H1 (cell line): ENCODE data around the gene OASL.

ENCODE experiments used
- KDM1A ChIP-seq: fragments of 200-600, 300-600 bp; sonication (generic); IDR thresholded peaks from 2 replicates; pipeline ENCODE4 v1.7.1; 2016; ENCODE audit warnings: mild to moderate bottlenecking, low read length, borderline replicate concordance
- PHF8 ChIP-seq: fragments of 200-600 bp; sonication (generic); conservative IDR thresholded peaks from 2 replicates; pipeline ENCODE4 v1.7.1; 2012; ENCODE audit warnings: low read depth, mild to moderate bottlenecking, inconsistent platforms, low read length, moderate library complexity
- POLR2A ChIP-seq, 2 experiments: IDR thresholded peaks; 1 replicate in 1 of 2; 2 replicates in 1 of 2; pipeline ENCODE4 v1.6.1; 2011; ENCODE audit warnings: low read depth in 2 of 2, low read length in 2 of 2, mild to moderate bottlenecking in 2 of 2; ENCODE audit errors: control extremely low read depth in 1 of 2
- RAD21 ChIP-seq, 2 experiments: IDR thresholded peaks in 1 of 2; conservative IDR thresholded peaks in 1 of 2; 2 replicates each; pipeline ENCODE4 v1.6.1; 2011; ENCODE audit warnings: low read depth in 2 of 2, low read length in 2 of 2, improper control_type of control experiment in 1 of 2, inconsistent platforms in 1 of 2, mild to moderate bottlenecking in 1 of 2, moderate library complexity in 1 of 2
- SIX5 ChIP-seq: IDR thresholded peaks from 2 replicates; pipeline ENCODE4 v1.6.1; 2011; ENCODE audit warnings: mild to moderate bottlenecking, low read depth, low read length
- SP2 ChIP-seq: IDR thresholded peaks from 2 replicates; pipeline ENCODE4 v1.6.1; 2012; ENCODE audit warnings: mild to moderate bottlenecking, low read length, inconsistent platforms
- TAF1 ChIP-seq: IDR thresholded peaks from 2 replicates; pipeline ENCODE4 v1.6.1; 2011; ENCODE audit warnings: mild to moderate bottlenecking, low read depth, low read length
- TF ChIP-seq, protein P1 (sequence below), 3 experiments: IDR thresholded peaks; 1 replicate in 2 of 3; 2 replicates in 1 of 3; pipeline versions ENCODE4 v1.5.1 to v1.6.1; 2011; ENCODE audit warnings: low read length in 3 of 3, mild to moderate bottlenecking in 3 of 3, inconsistent platforms in 2 of 3, low read depth in 1 of 3, moderate library complexity in 1 of 3; ENCODE audit not compliant: insufficient read depth in 1 of 3; ENCODE audit errors: control extremely low read depth in 1 of 3
- TF ChIP-seq, protein P2 (sequence below): IDR thresholded peaks from 2 replicates; pipeline ENCODE4 v1.6.1; 2012; ENCODE audit warnings: inconsistent platforms

DNA sequence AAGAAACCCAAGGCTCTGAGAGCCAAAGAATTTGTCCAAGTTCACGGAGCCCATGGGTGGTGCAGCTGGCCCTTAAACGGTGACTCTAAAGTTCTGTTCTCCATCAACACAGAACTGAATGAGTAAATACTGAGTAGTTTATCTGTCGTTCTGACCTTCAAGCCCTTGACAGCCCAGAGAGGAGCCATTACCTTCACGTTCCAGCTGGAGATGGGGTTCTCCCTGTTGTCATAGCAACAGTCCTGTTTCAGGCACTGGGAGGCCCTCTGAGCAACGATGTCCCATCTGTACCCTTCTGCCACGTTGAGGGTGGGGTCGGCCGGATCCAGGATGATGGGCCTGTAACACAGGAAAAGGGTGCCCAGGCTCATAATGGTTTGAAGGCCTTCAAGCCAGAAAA is 15.2 kb downstream of the OASL start:
- TF ChIP-seq TAF1: no peak
- no peak for TF ChIP-seq PHF8
- TF ChIP-seq SP2: no peak
- no peak for TF ChIP-seq POLR2A (IDR thresholded peaks at IDR 0.05; ENCODE audit: control extremely low read depth in 1 of 2, low read depth in 2 of 2, low read length in 2 of 2)
- TF ChIP-seq, protein P1, sequence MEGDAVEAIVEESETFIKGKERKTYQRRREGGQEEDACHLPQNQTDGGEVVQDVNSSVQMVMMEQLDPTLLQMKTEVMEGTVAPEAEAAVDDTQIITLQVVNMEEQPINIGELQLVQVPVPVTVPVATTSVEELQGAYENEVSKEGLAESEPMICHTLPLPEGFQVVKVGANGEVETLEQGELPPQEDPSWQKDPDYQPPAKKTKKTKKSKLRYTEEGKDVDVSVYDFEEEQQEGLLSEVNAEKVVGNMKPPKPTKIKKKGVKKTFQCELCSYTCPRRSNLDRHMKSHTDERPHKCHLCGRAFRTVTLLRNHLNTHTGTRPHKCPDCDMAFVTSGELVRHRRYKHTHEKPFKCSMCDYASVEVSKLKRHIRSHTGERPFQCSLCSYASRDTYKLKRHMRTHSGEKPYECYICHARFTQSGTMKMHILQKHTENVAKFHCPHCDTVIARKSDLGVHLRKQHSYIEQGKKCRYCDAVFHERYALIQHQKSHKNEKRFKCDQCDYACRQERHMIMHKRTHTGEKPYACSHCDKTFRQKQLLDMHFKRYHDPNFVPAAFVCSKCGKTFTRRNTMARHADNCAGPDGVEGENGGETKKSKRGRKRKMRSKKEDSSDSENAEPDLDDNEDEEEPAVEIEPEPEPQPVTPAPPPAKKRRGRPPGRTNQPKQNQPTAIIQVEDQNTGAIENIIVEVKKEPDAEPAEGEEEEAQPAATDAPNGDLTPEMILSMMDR (IDR thresholded peaks at IDR 0.05; ENCODE audit: control extremely low read depth in 1 of 3, insufficient read depth in 1 of 3, low read depth in 1 of 3, low read length in 3 of 3): no peak
- TF ChIP-seq, protein P2, sequence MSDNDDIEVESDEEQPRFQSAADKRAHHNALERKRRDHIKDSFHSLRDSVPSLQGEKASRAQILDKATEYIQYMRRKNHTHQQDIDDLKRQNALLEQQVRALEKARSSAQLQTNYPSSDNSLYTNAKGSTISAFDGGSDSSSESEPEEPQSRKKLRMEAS: no peak
- no peak for TF ChIP-seq KDM1A
- TF ChIP-seq SIX5: no peak
- TF ChIP-seq RAD21 (IDR thresholded peaks at IDR 0.05 in 1 of 2, conservative IDR thresholded peaks at IDR 0.05 in 1 of 2; ENCODE audit: low read depth in 2 of 2, low read length in 2 of 2): no peak
